GM12878 (cell line): Measurements from ENCODE around the gene FAM228B. TPM values are rescaled to one million over a fixed set of nuclear protein-coding genes. Genes with fewer than 3 reads are reported as not detected.

Experiments used
- ATAC-seq: fragments of 200-7000 bp; cut with Tn5 transposase; 3 replicates; pipeline ENCODE4 v1.9.1; 2020; ENCODE audit warnings: mild to moderate bottlenecking, moderate library complexity
- BruUV-seq: library from RNA; stranded (reverse); fragments of 400-500 nt; replicated peaks from 2 replicates; lab custom pipeline; 2021; lab: Mats Ljungman, UMichigan
- CTCF ChIA-PET: fragments of 300-600 bp; sonication (Branson Sonifier 250); formaldehyde crosslinking; extraction: SDS; loops from one replicate; lab custom pipeline; 2021; ENCODE audit warnings: inconsistent platforms; lab: Yijun Ruan, JAX
- POLR2A ChIA-PET: fragments of 350-600 bp; formaldehyde crosslinking; extraction: SDS; loops from one replicate; lab custom pipeline; 2021; ENCODE audit warnings: inconsistent platforms; lab: Charles Lee
- RAD21 ChIA-PET: fragments of 300-600 bp; sonication (Branson Sonifier 250); formaldehyde crosslinking; loops from one replicate; lab custom pipeline; 2023; ENCODE audit warnings: antibody characterized with exemption; ENCODE audit not compliant: unreplicated experiment; lab: Charles Lee
- SMC1A ChIA-PET: fragments of 300-600 bp; sonication (Branson Sonifier 250); formaldehyde crosslinking; loops from one replicate; lab custom pipeline; 2023; ENCODE audit not compliant: unreplicated experiment, uncharacterized antibody; lab: Charles Lee
- DNase-seq: peaks from one replicate; pipeline ENCODE4 v3.0.0-alpha.2; 2011; ENCODE audit warnings: low read depth, low spot score
- FAIRE-seq: peaks from 3 replicates; lab custom pipeline; 2011; peaks lifted over from hg19 to GRCh38; lab: Jason Lieb, UNC
- H2AFZ ChIP-seq: 2 replicates; pipeline ENCODE4 v1.6.0; 2011; ENCODE audit warnings: low read depth, low read length, control low read depth; ENCODE audit not compliant: control insufficient read depth
- H3K27ac ChIP-seq: 2 replicates; pipeline ENCODE4 v1.5.1; 2011; ENCODE audit warnings: control low read depth; ENCODE audit not compliant: control insufficient read depth, insufficient read depth
- H3K27me3 ChIP-seq, 2 experiments: replicated peaks in 1 of 2; 2 replicates each; pipeline versions ENCODE4 v1.6.0 to v1.6.1; 2011; ENCODE audit warnings: low read length in 1 of 2; ENCODE audit not compliant: control insufficient read depth in 2 of 2, insufficient read depth in 2 of 2
- H3K36me3 ChIP-seq, 2 experiments: 2 replicates each; pipeline ENCODE4 v1.5.1; 2011; ENCODE audit warnings: low read length in 1 of 2; ENCODE audit not compliant: control insufficient read depth in 2 of 2, insufficient read depth in 2 of 2
- H3K4me1 ChIP-seq: 2 replicates; pipeline ENCODE4 v1.6.1; 2011; ENCODE audit warnings: mild to moderate bottlenecking, low read length, moderate library complexity, mixed read lengths; ENCODE audit not compliant: control insufficient read depth, insufficient read depth
- H3K4me2 ChIP-seq: 2 replicates; pipeline ENCODE4 v1.6.0; 2011; ENCODE audit warnings: control low read depth; ENCODE audit not compliant: control insufficient read depth, insufficient read depth
- H3K4me3 ChIP-seq: fragments of 200-600 bp; sonication (generic); 2 replicates; pipeline ENCODE4 v1.5.1; 2016
- H3K79me2 ChIP-seq: 2 replicates; pipeline ENCODE4 v1.6.0; 2011; ENCODE audit warnings: low read length; ENCODE audit not compliant: control insufficient read depth, insufficient read depth
- H3K9ac ChIP-seq: 2 replicates; pipeline ENCODE4 v1.8.0; 2011; ENCODE audit warnings: low read length, control low read depth, mixed read lengths; ENCODE audit not compliant: control insufficient read depth, insufficient read depth
- H3K9me3 ChIP-seq: replicated peaks from 3 replicates; pipeline ENCODE4 v1.5.1; 2011; ENCODE audit warnings: mild to moderate bottlenecking, low read length; ENCODE audit not compliant: control insufficient read depth, insufficient read depth
- H4K20me1 ChIP-seq: 2 replicates; pipeline ENCODE4 v1.6.0; 2011; ENCODE audit not compliant: control insufficient read depth, insufficient read depth
- ATF2 ChIP-seq: IDR thresholded peaks from 2 replicates; pipeline ENCODE4 v1.6.1; 2012; ENCODE audit warnings: low read length, inconsistent platforms
- HDAC2 ChIP-seq: fragments of 200-600 bp; sonication (generic); IDR thresholded peaks from 2 replicates; pipeline ENCODE4 v1.6.1; 2017
- IRF5 ChIP-seq: fragments of 450-650 bp; IDR thresholded peaks from 2 replicates; pipeline ENCODE4 v1.6.1; 2017; ENCODE audit warnings: borderline replicate concordance
- MAX ChIP-seq: IDR thresholded peaks from 2 replicates; pipeline ENCODE4 v1.6.1; 2012; ENCODE audit warnings: low read depth, low read length, improper control_type of control experiment
- MEF2A ChIP-seq: IDR thresholded peaks from 2 replicates; pipeline ENCODE4 v1.6.1; 2011; ENCODE audit warnings: low read depth, mild to moderate bottlenecking, low read length, moderate library complexity; ENCODE audit not compliant: insufficient read depth
- MXI1 ChIP-seq: fragments of 150-350 bp; IDR thresholded peaks from 2 replicates; pipeline ENCODE4 v1.6.1; 2011; ENCODE audit warnings: low read depth, mild to moderate bottlenecking, inconsistent platforms, low read length, improper control_type of control experiment
- PBX3 ChIP-seq: IDR thresholded peaks from 2 replicates; pipeline ENCODE4 v1.6.1; 2011; ENCODE audit warnings: mild to moderate bottlenecking, low read depth, low read length, moderate library complexity; ENCODE audit not compliant: insufficient replicate concordance
- POLR2A ChIP-seq: IDR thresholded peaks from 2 replicates; pipeline ENCODE4 v1.6.1; 2011; ENCODE audit warnings: low read depth, mild to moderate bottlenecking, low read length
- RAD21 ChIP-seq: IDR thresholded peaks from 2 replicates; pipeline ENCODE4 v1.6.1; 2011; ENCODE audit warnings: mild to moderate bottlenecking, low read depth, low read length, moderate library complexity; ENCODE audit not compliant: insufficient read depth
- SREBF1 ChIP-seq: IDR thresholded peaks from 2 replicates; pipeline ENCODE4 v1.6.1; 2012; ENCODE audit warnings: mild to moderate bottlenecking, low read length
- SREBF2 ChIP-seq: IDR thresholded peaks from 2 replicates; pipeline ENCODE4 v1.6.1; 2012; ENCODE audit warnings: mild to moderate bottlenecking, low read length
- ZNF592 ChIP-seq: fragments of 450-650 bp; IDR thresholded peaks from 2 replicates; pipeline ENCODE4 v1.6.1; 2017; ENCODE audit warnings: mild to moderate bottlenecking, moderate library complexity
- WGBS: methylation state at CpG from one replicate; pipeline ENCODE4 v1.1.6; 2016; ENCODE audit warnings: low lambda C conversion rate; ENCODE audit not compliant: insufficient replicate concordance, insufficient coverage; ENCODE audit errors: missing lambda C conversion rate; 5-methylcytosine and 5-hydroxymethylcytosine counted together
- in situ Hi-C: fragments of 300-500 bp; cut with MboI; formaldehyde crosslinking; loops from 9 replicates; pipeline ENCODE4 v1.14.3; 2018; ENCODE audit warnings: mixed read lengths
- intact Hi-C: fragments of 100-400 bp; cut with micrococcal nuclease; formaldehyde crosslinking; loops from one replicate; pipeline ENCODE4 v1.14.2; 2022; ENCODE audit not compliant: unreplicated experiment
- polyA plus RNA-seq, 11 experiments: library from polyadenylated mRNA; depleted of rRNA in 4 of 11; unstranded in 6 of 11; stranded (reverse) in 5 of 11; fragments of >200 nt; fragmentation: Nextera tagmentation in 4 of 11; fragmentation: Illumina TruSeq in 1 of 11; extraction: Ambion mirVana in 4 of 11; extraction: Trizol in 1 of 11; gene quantifications; 1 replicate in 1 of 11; 2 replicates in 10 of 11; pipeline versions ENCODE4 v1.2.1 to v1.2.3, GENCODE V29; 2011 to 2016; ENCODE audit warnings: inconsistent platforms in 2 of 11, missing spikeins in 2 of 11, low read depth in 1 of 11
- total RNA-seq, 4 experiments: library from RNA; depleted of rRNA in 3 of 4; stranded (reverse); fragments of >200 nt in 3 of 4; fragmentation: Illumina TruSeq in 1 of 4; extraction: Trizol in 1 of 4; gene quantifications; 2 replicates each; pipeline versions ENCODE4 v1.2.1 to v1.2.3, GENCODE V29; 2013 to 2021

FAM228B gene
- total and polyA plus RNA-seq, 10 of the 15 experiments (the other 5 are each of a cell fraction or from before 2014, with no cell fraction given) = 3.9 to 11.0 (median 7.5) TPM

GRCh38 chr2:24152413-24153197, 29.3 kb downstream of the FAM228B start:
- no TSS peak for BruUV-seq
- in situ Hi-C loops = no loop called here
- peaks cover 2% of the 10 kb centered on the region; the same call in 2 of the 3 replicates for H3K9me3 ChIP-seq
- no peak overlapping the region for H3K27ac ChIP-seq
- ChIA-PET SMC1A (interaction anchor here (1.7 kb wide), 1 partner anchor 21 kb away, joined by 5 read pairs; no protein-coding TSS in a partner anchor), POLR2A (interaction anchor here (0.5 kb wide), 1 partner anchor 71 kb away, joined by 3 read pairs; no protein-coding TSS in a partner anchor), RAD21 (no interaction called here), CTCF (interaction anchor here (1.6 kb wide), 1 partner anchor 328 kb away, joined by 4 read pairs; no protein-coding TSS in a partner anchor)
- H3K4me2 ChIP-seq = no peak overlapping the region
- no peak for ATAC-seq
- no peak overlapping the region for H2AFZ ChIP-seq
- no peaks in the 10 kb centered on the region for H3K79me2 ChIP-seq
- no peak for DNase-seq
- no peaks in the 10 kb centered on the region for H3K36me3 ChIP-seq
- WGBS = 97% methylated on average over 5 of the region's 5 CpGs
- H4K20me1 ChIP-seq = no peaks in the 10 kb centered on the region
- H3K4me1 ChIP-seq = no peaks in the 10 kb centered on the region
- intact Hi-C loops = no loop called here
- H3K27me3 ChIP-seq = no peaks in the 10 kb centered on the region
- no peak overlapping the region for H3K4me3 ChIP-seq
- H3K9ac ChIP-seq = no peak overlapping the region
- FAIRE-seq = no peak
- TF ChIP-seq PBX3 = no peak
- no peak for TF ChIP-seq MEF2A
- TF ChIP-seq POLR2A = no peak
- TF ChIP-seq IRF5 = no peak
- no peak for TF ChIP-seq SREBF2
- no peak for TF ChIP-seq SREBF1
- no peak for TF ChIP-seq RAD21
- no peak for TF ChIP-seq ZNF592
- TF ChIP-seq HDAC2 = no peak
- no peak for TF ChIP-seq ATF2
- TF ChIP-seq MAX = no peak
- no peak for TF ChIP-seq MXI1
